Ishikawa (cell line): ENCODE measurements around the gene RAPGEF5.

Source experiments
- EP300 ChIP-seq: IDR thresholded peaks from 2 replicates; pipeline ENCODE4 v1.6.1; 2012; ENCODE audit warnings: borderline replicate concordance
- TAF1 ChIP-seq: IDR thresholded peaks from 2 replicates; pipeline ENCODE4 v1.6.1; 2012; ENCODE audit warnings: low read depth, mild to moderate bottlenecking
- TCF12 ChIP-seq: IDR thresholded peaks from 2 replicates; pipeline ENCODE4 v1.6.1; 2012; ENCODE audit warnings: low read depth

DNA sequence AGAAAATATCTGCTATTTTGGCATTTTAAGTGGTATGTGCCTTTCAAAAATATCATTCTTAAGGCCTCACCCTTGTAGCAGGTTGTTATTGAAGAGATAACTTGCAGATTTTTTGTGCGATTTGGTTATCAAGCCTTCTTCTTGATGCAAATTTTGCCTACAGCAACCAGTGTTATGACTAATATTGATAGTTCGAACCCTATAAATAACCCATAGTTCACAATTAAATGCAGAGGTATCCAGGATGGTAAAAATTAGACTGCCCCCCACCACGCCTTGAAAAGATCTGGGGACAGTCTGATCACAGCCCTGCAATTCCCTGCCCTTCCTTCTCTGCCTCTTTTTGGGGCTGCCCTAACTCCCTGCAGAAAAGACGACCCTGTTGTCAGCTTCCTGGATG lies 28.4 kb upstream of the RAPGEF5 start:
- TF ChIP-seq TCF12, result no peak
- no peak for TF ChIP-seq TAF1
- TF ChIP-seq EP300, result no peak
